ENCODE data around the gene PPCS. TPM values are rescaled to one million over a fixed set of nuclear protein-coding genes. Genes with fewer than 3 reads are reported as not detected.

The PPCS gene
- total RNA-seq, 1 donor from 2014 or later, result 48.5 TPM

GRCh38 chr1:42419126-42419821 is 37.1 kb upstream of the PPCS start:
- Mint-ChIP-seq H3K27me3 (peaks cover 5% of the 10 kb centered on the region), H3K36me3 (ENCODE audit: insufficient read depth) (no peaks in the 10 kb centered on the region), H3K9me3 (ENCODE audit: low read depth) (no peaks in the 10 kb centered on the region), H3K4me1 (ENCODE audit: low read depth) (peaks cover 1% of the 10 kb centered on the region), H3K4me3 (ENCODE audit: low read depth) (no peak overlapping the region), H3K27ac (no peak overlapping the region)
- TF ChIP-seq CTCF (IDR thresholded peaks at IDR 0.05; ENCODE audit: unreplicated experiment), result no peak
- no peak for DNase-seq (ENCODE audit: low spot score, unreplicated experiment)

GRCh38 chr1:42420121-42420520 is 36.2 kb upstream of the PPCS start:
- Mint-ChIP-seq H3K9me3 (ENCODE audit: low read depth) (no peaks in the 10 kb centered on the region), H3K27me3 (peaks cover 5% of the 10 kb centered on the region)

GRCh38 chr1:42420911-42421585 is 35.3 kb upstream of the PPCS start:
- H3K27me3 Mint-ChIP-seq, result peaks cover 5% of the 10 kb centered on the region
- H3K4me3 Mint-ChIP-seq (ENCODE audit: low read depth), result no peak overlapping the region
- no peak for DNase-seq (ENCODE audit: low spot score, unreplicated experiment)
- no peak for TF ChIP-seq CTCF (IDR thresholded peaks at IDR 0.05; ENCODE audit: unreplicated experiment)
- peaks cover 1% of the 10 kb centered on the region for H3K4me1 Mint-ChIP-seq (ENCODE audit: low read depth)
- H3K9me3 Mint-ChIP-seq (ENCODE audit: low read depth), result no peaks in the 10 kb centered on the region
- no peak overlapping the region for H3K27ac Mint-ChIP-seq
- H3K36me3 Mint-ChIP-seq (ENCODE audit: insufficient read depth), result no peaks in the 10 kb centered on the region

More at GRCh38 chr1:42420121-42420520, 36.2 kb upstream of the PPCS start:
- TF ChIP-seq CTCF (IDR thresholded peaks at IDR 0.05; ENCODE audit: unreplicated experiment), result no peak
- Mint-ChIP-seq H3K36me3 (ENCODE audit: insufficient read depth) (no peaks in the 10 kb centered on the region), H3K4me1 (ENCODE audit: low read depth) (peaks cover 1% of the 10 kb centered on the region), H3K27ac (no peak overlapping the region), H3K4me3 (ENCODE audit: low read depth) (no peak overlapping the region)
- DNase-seq (ENCODE audit: low spot score, unreplicated experiment), result no peak

GRCh38 chr1:42422737-42423136 is 33.6 kb upstream of the PPCS start:
- H3K27me3 Mint-ChIP-seq, result peaks cover 5% of the 10 kb centered on the region
- no peak overlapping the region for H3K27ac Mint-ChIP-seq
- H3K4me1 Mint-ChIP-seq (ENCODE audit: low read depth), result peaks cover 1% of the 10 kb centered on the region
- DNase-seq (ENCODE audit: low spot score, unreplicated experiment), result no peak
- H3K4me3 Mint-ChIP-seq (ENCODE audit: low read depth), result no peak overlapping the region
- H3K9me3 Mint-ChIP-seq (ENCODE audit: low read depth), result no peaks in the 10 kb centered on the region
- no peaks in the 10 kb centered on the region for H3K36me3 Mint-ChIP-seq (ENCODE audit: insufficient read depth)
- TF ChIP-seq CTCF (IDR thresholded peaks at IDR 0.05; ENCODE audit: unreplicated experiment), result no peak

GRCh38 chr1:42423681-42424080 is 32.7 kb upstream of the PPCS start:
- TF ChIP-seq CTCF (IDR thresholded peaks at IDR 0.05; ENCODE audit: unreplicated experiment), result no peak
- Mint-ChIP-seq H3K27me3 (peaks cover 5% of the 10 kb centered on the region), H3K27ac (no peak overlapping the region), H3K9me3 (ENCODE audit: low read depth) (no peaks in the 10 kb centered on the region), H3K4me1 (ENCODE audit: low read depth) (peaks cover 1% of the 10 kb centered on the region), H3K36me3 (ENCODE audit: insufficient read depth) (no peaks in the 10 kb centered on the region), H3K4me3 (ENCODE audit: low read depth) (no peak overlapping the region)
- no peak for DNase-seq (ENCODE audit: low spot score, unreplicated experiment)

All from progenitor cell of endocrine pancreas (in vitro differentiated cells).